ENCODE measurements around the gene PARL. TPM values are rescaled to one million over a fixed set of nuclear protein-coding genes. Genes with fewer than 3 reads are reported as not detected.

Gene PARL
- total and polyA plus RNA-seq, 2 of the 8 experiments (the other 6 are each of a cell fraction or from before 2014, with no cell fraction given): 62.7 to 85.0 TPM

GRCh38 chr3:183868796-183869195, 15.9 kb downstream of the PARL start:
- no peak for FAIRE-seq

More at GRCh38 chr3:183868796-183869195, 15.9 kb downstream of the PARL start:
- H2AFZ ChIP-seq (ENCODE audit: low read length): no peak overlapping the region
- H2BK20ac ChIP-seq (ENCODE audit: low read length): no peak overlapping the region
- no peaks in the 10 kb centered on the region for H3K4me1 ChIP-seq (replicated peaks in 1 of 4; ENCODE audit: control insufficient read depth in 3 of 4, insufficient read depth in 4 of 4, low read length in 3 of 4)
- H4K8ac ChIP-seq (ENCODE audit: extremely low read depth, insufficient read depth, low read length): no peak overlapping the region
- H3K23ac ChIP-seq (ENCODE audit: insufficient read length): no peak overlapping the region
- TF ChIP-seq CBX8 (IDR thresholded peaks at IDR 0.05; ENCODE audit: borderline replicate concordance, low read depth, low read length) (no peak), MAFK (IDR thresholded peaks at IDR 0.05; ENCODE audit: low read depth, low read length) (no peak), RFX5 (IDR thresholded peaks at IDR 0.05; ENCODE audit: borderline replicate concordance, low read depth, low read length) (no peak), SP2 (IDR thresholded peaks at IDR 0.05; ENCODE audit: low read length) (no peak), SRF (IDR thresholded peaks at IDR 0.05; ENCODE audit: low read depth, low read length) (no peak), TAF1 (IDR thresholded peaks at IDR 0.05; ENCODE audit: low read depth, low read length) (no peak), POU5F1 (IDR thresholded peaks at IDR 0.05; ENCODE audit: low read depth, low read length) (no peak)
- no peak overlapping the region for H2BK15ac ChIP-seq (ENCODE audit: low read length)
- H3K79me2 ChIP-seq (ENCODE audit: control insufficient read depth in 1 of 2, insufficient read depth in 2 of 2, low read length in 2 of 2): peaks cover 5 to 51% of the 10 kb centered on the region in 2 experiments
- no peak overlapping the region for H3K4ac ChIP-seq (replicated peaks; ENCODE audit: insufficient read length, low read depth, low read length)
- WGBS, 2 experiments (ENCODE audit: extremely low coverage in 1 of 2, insufficient coverage in 1 of 2, insufficient read length in 1 of 2, insufficient replicate concordance in 2 of 2, low coverage in 1 of 2, low lambda C conversion rate in 2 of 2, missing lambda C conversion rate in 1 of 2): 89 to 100% methylated on average over 1 of the region's 1 CpG
- H3K23me2 ChIP-seq (ENCODE audit: low read depth, low read length): no peaks in the 10 kb centered on the region; the same call in 1 of the 2 replicates
- no peak overlapping the region for H2BK5ac ChIP-seq (ENCODE audit: low read depth, low read length)
- H3K4me2 ChIP-seq (ENCODE audit: insufficient read depth in 1 of 2, low read depth in 2 of 2, low read length in 2 of 2): no peak overlapping the region
- no peak overlapping the region for H4K91ac ChIP-seq (replicated peaks; ENCODE audit: insufficient read length, low read length)
- peaks cover 0 to 32% (median 19%) of the 10 kb centered on the region in 4 experiments; a peak in 6 of 8 replicates for H3K36me3 ChIP-seq (ENCODE audit: control insufficient read depth in 2 of 4, insufficient read depth in 4 of 4, low read length in 3 of 4)
- no peaks in the 10 kb centered on the region for H3K9me3 ChIP-seq (ENCODE audit: insufficient read depth in 2 of 2, low read depth in 1 of 2, low read length in 1 of 2)
- H2BK12ac ChIP-seq (ENCODE audit: low read depth, low read length): no peak overlapping the region
- H3K27ac ChIP-seq (ENCODE audit: low read depth, low read length): no peak overlapping the region
- H2BK120ac ChIP-seq (replicated peaks; ENCODE audit: low read depth, low read length): no peak overlapping the region
- H4K5ac ChIP-seq (ENCODE audit: insufficient read length, low read depth, low read length): no peak overlapping the region
- no peak for DNase-seq (ENCODE audit: low read depth in 1 of 2, low spot score in 2 of 2)
- H2AK5ac ChIP-seq (ENCODE audit: low read depth, low read length): no peak overlapping the region
- CTCF ChIA-PET (ENCODE audit: partially characterized antibody): interaction anchor here (1.6 kb wide), 1 partner anchor 9 kb away, joined by 3 read pairs; no protein-coding TSS in a partner anchor
- H3K27me3 ChIP-seq (replicated peaks in 1 of 4; ENCODE audit: control insufficient read depth in 3 of 4, extremely low read depth in 1 of 4, insufficient read depth in 3 of 4, low read length in 3 of 4): no peaks in the 10 kb centered on the region
- peaks cover 1 to 5% of the 10 kb centered on the region in 2 experiments for H4K20me1 ChIP-seq (replicated peaks in 1 of 2; ENCODE audit: control insufficient read depth in 1 of 2, insufficient read depth in 2 of 2, low read length in 2 of 2)
- peaks cover 1% of the 10 kb centered on the region; the same call in 1 of the 2 replicates for H3K79me1 ChIP-seq (ENCODE audit: low read depth, low read length)
- H3K14ac ChIP-seq (ENCODE audit: insufficient read length): no peak overlapping the region
- POLR2A ChIA-PET (ENCODE audit: partially characterized antibody): no interaction called here
- no peak overlapping the region for H3K56ac ChIP-seq (replicated peaks; ENCODE audit: insufficient read length, low read depth, low read length)
- H3K18ac ChIP-seq (ENCODE audit: extremely low read depth, low read length): no peak overlapping the region
- no peak overlapping the region for H3K4me3 ChIP-seq (ENCODE audit: extremely low read depth in 1 of 4, insufficient read depth in 2 of 4, low read depth in 3 of 4, low read length in 4 of 4)
- H3K9ac ChIP-seq (replicated peaks in 1 of 4; ENCODE audit: extremely low read depth in 1 of 4, low read depth in 3 of 4, low read length in 3 of 4): no peak overlapping the region

Measured in H1 (cell line).